NT2/D1 (cell line): Measurements from ENCODE around the gene TMEM200C.

Source experiments
- DNase-seq: peaks from one replicate; pipeline ENCODE4 v3.0.0-alpha.2; 2011; ENCODE audit warnings: low read depth, low spot score
- H3K27me3 ChIP-seq: 2 replicates; pipeline ENCODE4 v1.6.0; 2011; ENCODE audit warnings: mild to moderate bottlenecking; ENCODE audit not compliant: insufficient read length, insufficient read depth
- H3K36me3 ChIP-seq: 2 replicates; pipeline ENCODE4 v1.6.1; 2011; ENCODE audit warnings: mild to moderate bottlenecking, low read length, mixed read lengths; ENCODE audit not compliant: insufficient read depth, insufficient read length
- H3K4me1 ChIP-seq: 2 replicates; pipeline ENCODE4 v1.5.1; 2011; ENCODE audit not compliant: insufficient read depth, insufficient read length
- H3K4me3 ChIP-seq: 2 replicates; pipeline ENCODE4 v1.5.1; 2011; ENCODE audit warnings: low read depth; ENCODE audit not compliant: insufficient read length
- H3K9ac ChIP-seq: 2 replicates; pipeline ENCODE4 v1.6.0; 2011; ENCODE audit warnings: low read depth; ENCODE audit not compliant: insufficient read length
- H3K9me3 ChIP-seq: 2 replicates; pipeline ENCODE4 v1.5.1; 2011; ENCODE audit warnings: mild to moderate bottlenecking, low read length; ENCODE audit not compliant: insufficient read depth
- SUZ12 ChIP-seq: IDR thresholded peaks from 2 replicates; pipeline ENCODE4 v1.6.1; 2011; ENCODE audit not compliant: insufficient read length, insufficient read depth; ENCODE audit errors: extremely low read depth
- YY1 ChIP-seq: IDR thresholded peaks from 2 replicates; pipeline ENCODE4 v1.6.1; 2011; ENCODE audit not compliant: insufficient read length, insufficient read depth
- ZNF274 ChIP-seq: IDR thresholded peaks from 2 replicates; pipeline ENCODE4 v1.6.1; 2011; ENCODE audit warnings: mild to moderate bottlenecking, low read depth, low read length

TMEM200C gene

DNA sequence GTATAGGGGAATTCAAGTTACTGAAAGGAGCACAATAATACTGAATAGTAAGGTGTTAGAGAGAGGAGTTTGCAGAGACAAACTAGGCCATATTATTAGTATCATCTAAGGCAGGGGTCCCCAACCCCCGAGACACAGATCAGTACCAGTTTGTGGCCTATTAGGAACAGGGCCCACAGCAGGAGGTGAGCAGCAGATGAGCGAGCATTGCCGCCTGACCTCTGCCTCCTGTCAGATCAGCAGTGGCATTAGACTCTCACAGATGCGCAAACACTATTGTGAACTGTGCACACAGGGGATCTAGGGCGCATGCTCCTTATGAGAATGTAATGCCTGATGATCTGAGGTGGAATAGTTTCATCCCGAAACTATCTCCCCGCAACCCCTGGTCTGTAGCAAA, 41.8 kb upstream of the TMEM200C start:
- no peaks in the 10 kb centered on the region for H3K36me3 ChIP-seq
- H3K4me1 ChIP-seq: peaks cover 2% of the 10 kb centered on the region
- DNase-seq: no peak
- no peak overlapping the region for H3K4me3 ChIP-seq
- H3K27me3 ChIP-seq: no peaks in the 10 kb centered on the region
- TF ChIP-seq SUZ12: no peak
- no peaks in the 10 kb centered on the region for H3K9me3 ChIP-seq
- H3K9ac ChIP-seq: no peak overlapping the region

- Histone ChIP-seq H3K4me3 (no peak overlapping the region), H3K4me1 (no peaks in the 10 kb centered on the region), H3K9ac (no peak overlapping the region), H3K36me3 (no peaks in the 10 kb centered on the region), H3K9me3 (peaks cover 5% of the 10 kb centered on the region; the same call in 1 of the 2 replicates), H3K27me3 (no peaks in the 10 kb centered on the region)
- DNase-seq: no peak
- TF ChIP-seq YY1: no peak
- TF ChIP-seq ZNF274: no peak
- no peak for TF ChIP-seq SUZ12
Measured at GRCh38 chr18:5930789-5931188, 35.5 kb upstream of the TMEM200C start.

DNA sequence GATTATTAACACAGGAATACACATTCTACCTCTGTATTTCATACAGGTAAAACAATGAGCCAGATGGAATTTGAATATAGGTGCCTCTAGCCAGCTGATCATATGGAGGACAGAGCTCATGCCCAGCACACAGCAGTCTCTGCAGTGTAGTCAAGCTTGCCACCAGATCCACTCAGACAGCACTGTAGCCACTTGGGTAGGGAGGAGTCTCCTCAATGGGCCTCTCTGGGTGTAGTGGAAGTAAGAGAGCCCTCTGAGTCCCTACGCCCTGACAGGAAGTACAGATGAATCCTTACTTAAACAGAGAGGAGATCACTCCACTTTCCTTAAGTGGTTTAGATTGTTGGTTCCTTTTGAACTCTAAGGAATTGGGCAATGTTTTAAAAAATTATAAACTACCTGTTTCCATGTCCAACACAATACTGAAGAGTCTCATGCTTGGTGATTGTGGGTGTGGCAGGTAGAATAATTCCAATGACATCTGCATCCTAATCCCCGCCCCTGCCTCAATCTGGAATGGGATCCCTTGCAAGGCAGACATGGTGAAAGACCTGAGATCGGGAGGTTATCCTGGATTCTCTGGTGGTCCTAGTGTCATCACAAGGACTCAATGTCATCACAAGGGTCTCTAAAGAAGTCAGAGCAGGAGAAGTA, 23.0 kb upstream of the TMEM200C start:
- H3K27me3 ChIP-seq: no peaks in the 10 kb centered on the region
- H3K36me3 ChIP-seq: no peaks in the 10 kb centered on the region
- no peaks in the 10 kb centered on the region for H3K4me1 ChIP-seq
- no peak for DNase-seq
- H3K4me3 ChIP-seq: no peak overlapping the region
- no peak overlapping the region for H3K9ac ChIP-seq
- no peaks in the 10 kb centered on the region for H3K9me3 ChIP-seq
- no peak for TF ChIP-seq SUZ12
- TF ChIP-seq ZNF274: no peak
- no peak for TF ChIP-seq YY1

DNA sequence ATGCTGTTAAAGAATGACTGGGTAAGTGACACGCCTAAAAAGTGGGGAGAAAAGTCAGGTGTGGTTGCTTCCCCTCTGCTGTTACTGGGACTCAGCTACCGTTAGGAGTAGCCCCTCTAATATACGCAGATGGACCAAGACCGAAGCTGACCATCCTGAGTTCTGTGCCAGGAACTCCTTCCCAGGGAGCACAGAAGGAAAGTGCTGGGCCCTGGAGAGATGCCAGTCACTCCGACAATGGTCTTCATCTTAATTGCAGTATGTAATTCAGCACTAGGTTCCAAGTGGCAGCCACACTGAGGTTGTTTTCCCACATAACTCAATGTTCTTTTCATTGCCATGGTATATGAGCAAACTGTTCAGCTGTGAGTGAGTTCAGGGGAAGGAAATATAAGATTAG, 19.6 kb upstream of the TMEM200C start:
- no peak overlapping the region for H3K9ac ChIP-seq
- no peak for DNase-seq
- H3K4me3 ChIP-seq: no peak overlapping the region
- no peaks in the 10 kb centered on the region for H3K9me3 ChIP-seq
- no peaks in the 10 kb centered on the region for H3K36me3 ChIP-seq
- TF ChIP-seq YY1: no peak
- no peak for TF ChIP-seq SUZ12
- no peak for TF ChIP-seq ZNF274
- no peaks in the 10 kb centered on the region for H3K27me3 ChIP-seq
- no peaks in the 10 kb centered on the region for H3K4me1 ChIP-seq

- Histone ChIP-seq H3K9ac (no peak overlapping the region), H3K4me1 (no peaks in the 10 kb centered on the region), H3K4me3 (no peak overlapping the region), H3K27me3 (no peaks in the 10 kb centered on the region), H3K9me3 (no peaks in the 10 kb centered on the region), H3K36me3 (no peaks in the 10 kb centered on the region)
- DNase-seq: no peak
- no peak for TF ChIP-seq ZNF274
- no peak for TF ChIP-seq SUZ12
- TF ChIP-seq YY1: no peak
Measured at GRCh38 chr18:5914016-5914415, 18.7 kb upstream of the TMEM200C start.

DNA sequence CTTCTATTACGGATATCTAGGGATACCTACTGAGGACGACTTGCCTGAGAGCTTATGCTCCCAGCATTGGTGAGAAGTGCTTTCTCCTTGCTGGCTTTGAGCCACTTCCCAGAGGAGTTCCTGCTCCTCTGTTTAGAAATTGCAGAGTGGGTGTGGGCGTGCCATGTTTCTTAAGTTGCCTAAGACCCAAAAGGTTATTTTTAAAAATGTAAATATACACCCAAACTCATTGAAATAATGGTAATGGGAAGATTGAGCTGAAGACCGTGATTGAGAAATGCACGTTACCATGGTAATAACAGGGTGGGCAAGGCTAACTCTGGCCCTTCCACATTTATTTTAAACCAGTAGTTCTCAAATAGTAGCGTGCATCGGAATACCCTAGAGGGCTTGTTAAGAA, 17.2 kb upstream of the TMEM200C start:
- H3K36me3 ChIP-seq: no peaks in the 10 kb centered on the region
- no peaks in the 10 kb centered on the region for H3K9me3 ChIP-seq
- no peaks in the 10 kb centered on the region for H3K27me3 ChIP-seq
- H3K4me1 ChIP-seq: no peaks in the 10 kb centered on the region
- no peak overlapping the region for H3K9ac ChIP-seq
- TF ChIP-seq SUZ12 (no peak), YY1 (no peak), ZNF274 (no peak)
- DNase-seq: no peak
- no peak overlapping the region for H3K4me3 ChIP-seq

DNA sequence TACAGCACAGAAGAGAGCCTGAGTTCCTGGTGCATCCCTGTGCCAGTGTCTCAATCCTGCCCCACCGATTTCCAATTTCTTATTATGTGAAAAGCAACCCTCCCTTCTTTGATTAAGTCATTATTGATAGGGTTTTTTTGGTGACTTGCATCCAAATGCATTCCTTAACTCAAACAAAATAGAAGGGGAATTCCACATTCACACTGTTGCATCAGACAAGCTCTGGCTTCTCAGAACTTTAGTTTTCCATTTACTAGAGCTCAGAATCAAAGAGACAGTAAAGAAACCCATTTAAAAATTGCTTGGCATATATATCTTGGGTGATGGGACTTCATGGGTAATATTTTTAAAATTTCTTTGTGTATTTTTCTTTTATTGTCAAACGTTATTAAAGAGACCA, 13.8 kb upstream of the TMEM200C start:
- H3K9ac ChIP-seq: no peak overlapping the region
- TF ChIP-seq YY1: no peak
- TF ChIP-seq SUZ12: no peak
- no peak for TF ChIP-seq ZNF274
- no peaks in the 10 kb centered on the region for H3K4me1 ChIP-seq
- no peaks in the 10 kb centered on the region for H3K36me3 ChIP-seq
- no peak for DNase-seq
- H3K4me3 ChIP-seq: no peak overlapping the region
- no peaks in the 10 kb centered on the region for H3K9me3 ChIP-seq
- H3K27me3 ChIP-seq: no peaks in the 10 kb centered on the region
